Neural crest cell (in vitro differentiated cells): ENCODE results near the gene KIF25. TPM values are rescaled to one million over a fixed set of nuclear protein-coding genes. Genes with fewer than 3 reads are reported as not detected.
"Not testable (repeated sequence)": the region's sequence is repeated elsewhere in the genome, so short reads cannot be mapped to it uniquely, and the experiment has no call there.

Source experiments
- DNase-seq: peaks from one replicate; pipeline ENCODE4 v3.0.0; 2021; ENCODE audit warnings: low read depth, mixed read lengths, low spot score
- H3K27ac Mint-ChIP-seq: one replicate; pipeline ENCODE4 v1.8.0; 2021; ENCODE audit warnings: mild to moderate bottlenecking, mixed read lengths; ENCODE audit not compliant: unreplicated experiment
- H3K27me3 Mint-ChIP-seq: 2 replicates; pipeline ENCODE4 v1.8.0; 2021; ENCODE audit warnings: low read depth, mild to moderate bottlenecking, mixed read lengths
- H3K36me3 Mint-ChIP-seq: 2 replicates; pipeline ENCODE4 v1.8.0; 2021; ENCODE audit warnings: low read depth, mild to moderate bottlenecking, mixed read lengths
- H3K4me1 Mint-ChIP-seq: 2 replicates; pipeline ENCODE4 v1.8.0; 2021; ENCODE audit warnings: mixed read lengths
- H3K4me3 Mint-ChIP-seq: one replicate; pipeline ENCODE4 v1.8.0; 2021; ENCODE audit warnings: mild to moderate bottlenecking, mixed read lengths
- H3K9me3 Mint-ChIP-seq: 2 replicates; pipeline ENCODE4 v1.8.0; 2021; ENCODE audit warnings: mixed read lengths
- CTCF ChIP-seq: fragments of 200-600 bp; sonication (generic); conservative IDR thresholded peaks from 2 replicates; pipeline ENCODE4 v1.5.0; 2021; ENCODE audit warnings: antibody characterized with exemption, mild to moderate bottlenecking
- total RNA-seq: library from RNA; stranded (reverse); gene quantifications from 2 replicates; pipeline ENCODE4 v1.2.1, GENCODE V29; 2021

KIF25 gene
- total RNA-seq, 1 donor from 2014 or later = 0.72 TPM

GRCh38 chr6:168075216-168075615 is 77.7 kb downstream of the KIF25 start:
- no peaks in the 10 kb centered on the region for H3K9me3 Mint-ChIP-seq
- H3K4me3 Mint-ChIP-seq = no peak overlapping the region
- H3K27ac Mint-ChIP-seq = no peak overlapping the region
- no peaks in the 10 kb centered on the region for H3K36me3 Mint-ChIP-seq
- no peaks in the 10 kb centered on the region for H3K4me1 Mint-ChIP-seq
- TF ChIP-seq CTCF = no peak
- H3K27me3 Mint-ChIP-seq = no peaks in the 10 kb centered on the region
- no peak for DNase-seq

GRCh38 chr6:168075787-168076202 is 78.3 kb downstream of the KIF25 start:
- Mint-ChIP-seq H3K27me3 (no peaks in the 10 kb centered on the region), H3K4me3 (no peak overlapping the region), H3K27ac (no peak overlapping the region), H3K36me3 (no peaks in the 10 kb centered on the region), H3K4me1 (no peaks in the 10 kb centered on the region), H3K9me3 (no peaks in the 10 kb centered on the region)
- DNase-seq = no peak
- no peak for TF ChIP-seq CTCF

- H3K27me3 Mint-ChIP-seq, H3K9me3 Mint-ChIP-seq, H3K4me3 Mint-ChIP-seq, DNase-seq, H3K27ac Mint-ChIP-seq, H3K36me3 Mint-ChIP-seq, H3K4me1 Mint-ChIP-seq: not testable (repeated sequence)
Measured at GRCh38 chr6:168077401-168077800, 79.9 kb downstream of the KIF25 start.

GRCh38 chr6:168078175-168078942 is 80.9 kb downstream of the KIF25 start:
- H3K9me3 Mint-ChIP-seq = no peaks in the 10 kb centered on the region
- H3K4me3 Mint-ChIP-seq = no peak overlapping the region
- TF ChIP-seq CTCF = no peak
- DNase-seq = no peak
- H3K27ac Mint-ChIP-seq = no peak overlapping the region
- no peaks in the 10 kb centered on the region for H3K27me3 Mint-ChIP-seq
- H3K4me1 Mint-ChIP-seq = peaks cover 3% of the 10 kb centered on the region
- H3K36me3 Mint-ChIP-seq = no peaks in the 10 kb centered on the region

GRCh38 chr6:168078943-168079405 is 81.5 kb downstream of the KIF25 start, which contains the start of gene FRMD1:
TSS of gene FRMD1 (minus strand) at chr6:168079212. CDS start at chr6:168079094, 118 bp downstream.
- no peak for DNase-seq
- H3K9me3 Mint-ChIP-seq = no peaks in the 10 kb centered on the region
- no peak within 1 kb of the TSS for H3K27ac Mint-ChIP-seq
- no peaks in the 10 kb centered on the region for H3K36me3 Mint-ChIP-seq
- H3K27me3 Mint-ChIP-seq = no peaks in the 10 kb centered on the region
- no peak for TF ChIP-seq CTCF
- peaks cover 4% of the 10 kb centered on the region for H3K4me1 Mint-ChIP-seq
- no peak within 1 kb of the TSS for H3K4me3 Mint-ChIP-seq

- H3K36me3 Mint-ChIP-seq = no peaks in the 10 kb centered on the region
- peaks cover 4% of the 10 kb centered on the region for H3K4me1 Mint-ChIP-seq
- no peak overlapping the region for H3K4me3 Mint-ChIP-seq
- no peak for DNase-seq
- no peak for TF ChIP-seq CTCF
- H3K27ac Mint-ChIP-seq = no peak overlapping the region
- no peaks in the 10 kb centered on the region for H3K9me3 Mint-ChIP-seq
- no peaks in the 10 kb centered on the region for H3K27me3 Mint-ChIP-seq
Measured at GRCh38 chr6:168080393-168081077, 83.1 kb downstream of the KIF25 start.
